ENCODE measurements around the gene FLNB. TPM values are rescaled to one million over a fixed set of nuclear protein-coding genes. Genes with fewer than 3 reads are reported as not detected.

FLNB gene
- total and polyA plus RNA-seq, 2 of the 13 experiments (the other 11 are each of a cell fraction or from before 2014, with no cell fraction given), result 106 to 130 TPM

- TF ChIP-seq SKI (IDR thresholded peaks at IDR 0.05; ENCODE audit: partially characterized antibody), result peak; percentile 30
- TF ChIP-seq NFKB2 (CRISPR knock-in tag; IDR thresholded peaks at IDR 0.05; ENCODE audit: borderline replicate concordance), result peak; percentile 69; the same call in 1 of the 2 replicates
- TF ChIP-seq MYPOP (CRISPR knock-in tag; IDR thresholded peaks at IDR 0.05), result peak; percentile 53; the same call in 1 of the 2 replicates
- peak; percentile 54; the same call in 1 of the 2 replicates for TF ChIP-seq MEF2D (CRISPR knock-in tag; IDR thresholded peaks at IDR 0.05)
- peak; percentile 45; the same call in 1 of the 2 replicates for TF ChIP-seq IKZF5 (CRISPR knock-in tag; IDR thresholded peaks at IDR 0.05)
- TF ChIP-seq KMT2A (CRISPR knock-in tag; IDR thresholded peaks at IDR 0.05), result no peak; the same call in 1 of the 2 replicates
- peak; percentile 77 for TF ChIP-seq MED1 (CRISPR knock-in tag; IDR thresholded peaks at IDR 0.05)
- peak; percentile 77; the same call in 1 of the 2 replicates for TF ChIP-seq ZNF292 (CRISPR knock-in tag; IDR thresholded peaks at IDR 0.05; ENCODE audit: borderline replicate concordance, low read depth)
- peak; percentile 74 for TF ChIP-seq SMAD3 (CRISPR knock-in tag; IDR thresholded peaks at IDR 0.05)
- TF ChIP-seq ZNF276 (CRISPR knock-in tag; IDR thresholded peaks at IDR 0.05; ENCODE audit: low read depth), result peak; percentile 66; the same call in 1 of the 2 replicates
- TF ChIP-seq HNF1B (CRISPR knock-in tag; IDR thresholded peaks at IDR 0.05), result peak; percentile 80
- TF ChIP-seq YEATS4 (CRISPR knock-in tag; IDR thresholded peaks at IDR 0.05; ENCODE audit: borderline replicate concordance), result peak; percentile 70; the same call in 1 of the 2 replicates
- peak; percentile 39; the same call in 1 of the 2 replicates for TF ChIP-seq HBP1 (CRISPR knock-in tag; IDR thresholded peaks at IDR 0.05; ENCODE audit: low read depth)
- TF ChIP-seq HOXA5 (CRISPR knock-in tag; IDR thresholded peaks at IDR 0.05), result no peak
- peak; percentile 72 for TF ChIP-seq STAG1 (CRISPR knock-in tag; IDR thresholded peaks at IDR 0.05)
- TF ChIP-seq MTA1 (CRISPR knock-in tag; IDR thresholded peaks at IDR 0.05; ENCODE audit: borderline replicate concordance), result peak; percentile 91; the same call in 1 of the 2 replicates
- TF ChIP-seq REL (CRISPR knock-in tag; conservative IDR thresholded peaks at IDR 0.05), result 0 out of 2 replicates have a peak, but pooled peaks have one; percentile 45
- no peak for TF ChIP-seq ZNF746 (CRISPR knock-in tag; IDR thresholded peaks at IDR 0.05)
- peak; percentile 80; the same call in 1 of the 2 replicates for TF ChIP-seq ZNF350 (CRISPR knock-in tag; IDR thresholded peaks at IDR 0.05; ENCODE audit: borderline replicate concordance, low read depth)
- peak; percentile 68; the same call in 1 of the 2 replicates for TF ChIP-seq MIXL1 (CRISPR knock-in tag; IDR thresholded peaks at IDR 0.05)
- TF ChIP-seq HINFP (CRISPR knock-in tag; IDR thresholded peaks at IDR 0.05; ENCODE audit: low read depth), result peak; percentile 73; the same call in 1 of the 2 replicates
Observed at GRCh38 chr3:58217209-58217811, 209.1 kb downstream of the FLNB start (continued).
